Hepatocyte (in vitro differentiated cells): ENCODE data around the gene PKN3. TPM values are rescaled to one million over a fixed set of nuclear protein-coding genes. Genes with fewer than 3 reads are reported as not detected.

Experiments used
- DNase-seq: peaks from one replicate; pipeline ENCODE4 v3.0.0-alpha.2; 2016; ENCODE audit warnings: low spot score
- H2AFZ ChIP-seq: fragments of 200-600 bp; sonication (generic); 2 replicates; pipeline ENCODE4 v1.6.0; 2016; ENCODE audit warnings: antibody characterized with exemption, mild to moderate bottlenecking
- H3K27ac ChIP-seq: fragments of 200-600 bp; sonication (generic); 2 replicates; pipeline ENCODE4 v1.5.1; 2016; ENCODE audit warnings: mild to moderate bottlenecking
- H3K27me3 ChIP-seq: fragments of 200-600 bp; sonication (generic); 2 replicates; pipeline ENCODE4 v1.6.1; 2016
- H3K36me3 ChIP-seq: fragments of 200-600 bp; sonication (generic); replicated peaks from 2 replicates; pipeline ENCODE4 v1.5.1; 2016; ENCODE audit warnings: low read depth; ENCODE audit not compliant: insufficient read depth
- H3K4me1 ChIP-seq: fragments of 200-600 bp; sonication (generic); 2 replicates; pipeline ENCODE4 v1.5.1; 2016; ENCODE audit warnings: mild to moderate bottlenecking, moderate library complexity; ENCODE audit not compliant: insufficient read depth
- H3K4me2 ChIP-seq: fragments of 200-600 bp; sonication (generic); 2 replicates; pipeline ENCODE4 v1.6.0; 2016
- H3K4me3 ChIP-seq: fragments of 200-600 bp; sonication (generic); 2 replicates; pipeline ENCODE4 v1.5.1; 2016; ENCODE audit warnings: mild to moderate bottlenecking
- H3K79me2 ChIP-seq: fragments of 200-600 bp; sonication (generic); 2 replicates; pipeline ENCODE4 v1.6.0; 2017; ENCODE audit warnings: mild to moderate bottlenecking
- H3K9me2 ChIP-seq: fragments of 200-600 bp; sonication (generic); replicated peaks from 2 replicates; pipeline ENCODE4 v1.6.0; 2017; ENCODE audit warnings: mild to moderate bottlenecking; ENCODE audit not compliant: insufficient read depth
- H3K9me3 ChIP-seq: fragments of 200-600 bp; sonication (generic); 2 replicates; pipeline ENCODE4 v1.5.1; 2016; ENCODE audit warnings: low read depth, mild to moderate bottlenecking
- H4K20me1 ChIP-seq: fragments of 200-600 bp; sonication (generic); 2 replicates; pipeline ENCODE4 v1.6.0; 2016; ENCODE audit warnings: mild to moderate bottlenecking; ENCODE audit not compliant: insufficient read depth, poor library complexity, severe bottlenecking
- EZH2 ChIP-seq: fragments of 200-600 bp; sonication (generic); IDR thresholded peaks from 2 replicates; pipeline ENCODE4 v1.6.1; 2016; ENCODE audit warnings: antibody characterized with exemption, mild to moderate bottlenecking, borderline replicate concordance
- EZH2phosphoT487 ChIP-seq: fragments of 200-600 bp; sonication (generic); IDR thresholded peaks from one replicate; pipeline ENCODE4 v1.6.1; 2018; ENCODE audit warnings: antibody characterized with exemption, mild to moderate bottlenecking, low read depth, moderate library complexity; ENCODE audit not compliant: unreplicated experiment, severe bottlenecking
- WGBS: methylation state at CpG from one replicate; pipeline ENCODE4 v1.1.6; 2016; ENCODE audit warnings: low lambda C conversion rate; ENCODE audit errors: missing lambda C conversion rate; 5-methylcytosine and 5-hydroxymethylcytosine counted together
- polyA plus RNA-seq: library from polyadenylated mRNA; unstranded; fragments of >200 nt; fragmentation: Nextera tagmentation; extraction: Ambion mirVana; gene quantifications from 2 replicates; pipeline ENCODE4 v1.2.1, GENCODE V29; 2016
- total RNA-seq: library from RNA; depleted of rRNA; stranded (reverse); fragments of >200 nt; gene quantifications from 2 replicates; pipeline ENCODE4 v1.2.3, GENCODE V29; 2014
- TF ChIP-seq, protein P1 (sequence below): fragments of 200-600 bp; sonication (generic); IDR thresholded peaks from 2 replicates; pipeline ENCODE4 v1.5.1; 2016; ENCODE audit warnings: antibody characterized with exemption, mild to moderate bottlenecking; ENCODE audit not compliant: poor library complexity

The PKN3 gene
- total and polyA plus RNA-seq, 2 experiments from 2014 or later = 3.7 to 4.5 TPM

- DNase-seq = peak; percentile 81
- H2AFZ ChIP-seq = peak overlapping the region; percentile 29
Observed at GRCh38 chr9:128683340-128684064, 18.8 kb upstream of the PKN3 start.

GRCh38 chr9:128684065-128684324 is 18.3 kb upstream of the PKN3 start:
- no peaks in the 10 kb centered on the region for H4K20me1 ChIP-seq
- H3K36me3 ChIP-seq = no peaks in the 10 kb centered on the region
- H3K4me2 ChIP-seq = peak overlapping the region; percentile 98
- H3K4me1 ChIP-seq = peaks cover 33% of the 10 kb centered on the region
- H3K79me2 ChIP-seq = peaks cover 45% of the 10 kb centered on the region
- H3K27me3 ChIP-seq = no peaks in the 10 kb centered on the region
- TF ChIP-seq EZH2 (no peak), EZH2phosphoT487 (no peak)
- TF ChIP-seq, protein P1, sequence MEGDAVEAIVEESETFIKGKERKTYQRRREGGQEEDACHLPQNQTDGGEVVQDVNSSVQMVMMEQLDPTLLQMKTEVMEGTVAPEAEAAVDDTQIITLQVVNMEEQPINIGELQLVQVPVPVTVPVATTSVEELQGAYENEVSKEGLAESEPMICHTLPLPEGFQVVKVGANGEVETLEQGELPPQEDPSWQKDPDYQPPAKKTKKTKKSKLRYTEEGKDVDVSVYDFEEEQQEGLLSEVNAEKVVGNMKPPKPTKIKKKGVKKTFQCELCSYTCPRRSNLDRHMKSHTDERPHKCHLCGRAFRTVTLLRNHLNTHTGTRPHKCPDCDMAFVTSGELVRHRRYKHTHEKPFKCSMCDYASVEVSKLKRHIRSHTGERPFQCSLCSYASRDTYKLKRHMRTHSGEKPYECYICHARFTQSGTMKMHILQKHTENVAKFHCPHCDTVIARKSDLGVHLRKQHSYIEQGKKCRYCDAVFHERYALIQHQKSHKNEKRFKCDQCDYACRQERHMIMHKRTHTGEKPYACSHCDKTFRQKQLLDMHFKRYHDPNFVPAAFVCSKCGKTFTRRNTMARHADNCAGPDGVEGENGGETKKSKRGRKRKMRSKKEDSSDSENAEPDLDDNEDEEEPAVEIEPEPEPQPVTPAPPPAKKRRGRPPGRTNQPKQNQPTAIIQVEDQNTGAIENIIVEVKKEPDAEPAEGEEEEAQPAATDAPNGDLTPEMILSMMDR = no peak
- no peaks in the 10 kb centered on the region for H3K9me2 ChIP-seq
- 2% methylated on average over 3 of the region's 3 CpGs for WGBS
- H3K4me3 ChIP-seq = peak overlapping the region; percentile 77
- peak overlapping the region; percentile 29 for H2AFZ ChIP-seq
- no peak for DNase-seq
- H3K27ac ChIP-seq = peak overlapping the region; percentile 99
- H3K9me3 ChIP-seq = no peaks in the 10 kb centered on the region

More at GRCh38 chr9:128683340-128684064, 18.8 kb upstream of the PKN3 start:
- peak overlapping the region; percentile 77 for H3K4me3 ChIP-seq
- peaks cover 33% of the 10 kb centered on the region for H3K4me1 ChIP-seq
- H3K4me2 ChIP-seq = peak overlapping the region; percentile 98
- peak overlapping the region; percentile 99 for H3K27ac ChIP-seq
- TF ChIP-seq EZH2phosphoT487 = no peak
- TF ChIP-seq, protein P1 = no peak
- TF ChIP-seq EZH2 = no peak
- H4K20me1 ChIP-seq = no peaks in the 10 kb centered on the region
- no peaks in the 10 kb centered on the region for H3K9me3 ChIP-seq
- H3K9me2 ChIP-seq = no peaks in the 10 kb centered on the region
- H3K27me3 ChIP-seq = no peaks in the 10 kb centered on the region
- 5% methylated on average over 21 of the region's 21 CpGs for WGBS
- no peaks in the 10 kb centered on the region for H3K36me3 ChIP-seq
- peaks cover 45% of the 10 kb centered on the region for H3K79me2 ChIP-seq

GRCh38 chr9:128684325-128685199 is 17.7 kb upstream of the PKN3 start:
- H3K4me3 ChIP-seq = peak overlapping the region; percentile 77
- H3K9me2 ChIP-seq = no peaks in the 10 kb centered on the region
- peaks cover 47% of the 10 kb centered on the region for H3K79me2 ChIP-seq
- peak overlapping the region; percentile 29 for H2AFZ ChIP-seq
- H3K4me1 ChIP-seq = peaks cover 33% of the 10 kb centered on the region
- no peaks in the 10 kb centered on the region for H3K9me3 ChIP-seq
- no peaks in the 10 kb centered on the region for H3K36me3 ChIP-seq
- H3K4me2 ChIP-seq = peak overlapping the region; percentile 98
- peak; percentile 91 for DNase-seq
- TF ChIP-seq EZH2 = no peak
- TF ChIP-seq EZH2phosphoT487 = no peak
- TF ChIP-seq, protein P1 = no peak
- H3K27ac ChIP-seq = peak overlapping the region; percentile 99
- no peaks in the 10 kb centered on the region for H3K27me3 ChIP-seq
- 13% methylated on average over 10 of the region's 15 CpGs for WGBS
- H4K20me1 ChIP-seq = no peaks in the 10 kb centered on the region
